Measurements from ENCODE around the gene FBXW2. TPM values are rescaled to one million over a fixed set of nuclear protein-coding genes. Genes with fewer than 3 reads are reported as not detected.
A peak's percentile ranks its signal among the peaks of the same experiment; 100 is the strongest.
"Not testable (repeated sequence)": the region's sequence is repeated elsewhere in the genome, so short reads cannot be mapped to it uniquely, and the experiment has no call there.

Gene FBXW2
- total RNA-seq, 2 experiments from 2014 or later = 70.9 to 83.3 TPM

DNA sequence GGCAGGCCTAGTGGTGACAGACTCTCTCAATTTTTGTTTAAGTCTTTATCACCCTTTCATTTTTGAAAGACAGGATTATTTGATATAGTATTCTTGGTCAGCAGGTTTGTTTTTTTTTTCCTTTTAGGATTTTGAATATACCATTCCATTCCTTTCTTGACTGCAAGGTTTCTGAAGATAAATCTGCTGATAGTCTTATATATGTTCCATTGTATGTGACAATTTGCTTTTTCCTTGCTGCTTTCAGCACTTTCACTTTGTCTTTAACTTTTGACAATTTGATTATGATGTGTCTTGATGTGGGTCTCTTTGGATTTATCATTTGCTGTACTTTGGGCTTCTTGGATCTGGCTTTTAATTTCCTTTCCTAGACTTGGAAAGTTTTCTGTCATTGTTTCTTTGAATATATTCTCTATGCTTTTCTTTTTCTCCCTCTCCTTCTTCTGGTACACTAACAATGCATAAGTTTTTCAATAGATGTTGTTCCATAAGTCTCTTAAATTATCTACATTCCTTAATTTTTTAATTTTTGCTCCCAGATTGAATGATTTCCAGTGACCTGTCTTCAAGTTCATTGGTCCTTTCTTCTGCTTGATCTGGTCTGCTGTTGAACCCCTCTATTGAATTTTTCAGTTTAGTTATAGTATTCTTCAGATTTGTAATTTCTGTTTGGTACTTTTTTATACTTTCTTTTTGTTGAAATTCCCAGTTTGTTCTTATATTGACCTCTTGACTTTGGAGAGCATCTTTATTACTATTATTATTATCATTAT lies 14.6 kb upstream of the FBXW2 start:
- H3K36me3 Mint-ChIP-seq (ENCODE audit: low read depth) = peaks cover 28% of the 10 kb centered on the region
- no peak for DNase-seq
- no peaks in the 10 kb centered on the region for H3K4me1 Mint-ChIP-seq
- no peaks in the 10 kb centered on the region for H3K27me3 Mint-ChIP-seq
- no peak overlapping the region for H3K4me3 Mint-ChIP-seq
- ChIA-PET CTCF (no interaction called here), POLR2A (no interaction called here)
- peaks cover 43% of the 10 kb centered on the region for H3K9me3 Mint-ChIP-seq
- no peak overlapping the region for H3K27ac Mint-ChIP-seq

DNA sequence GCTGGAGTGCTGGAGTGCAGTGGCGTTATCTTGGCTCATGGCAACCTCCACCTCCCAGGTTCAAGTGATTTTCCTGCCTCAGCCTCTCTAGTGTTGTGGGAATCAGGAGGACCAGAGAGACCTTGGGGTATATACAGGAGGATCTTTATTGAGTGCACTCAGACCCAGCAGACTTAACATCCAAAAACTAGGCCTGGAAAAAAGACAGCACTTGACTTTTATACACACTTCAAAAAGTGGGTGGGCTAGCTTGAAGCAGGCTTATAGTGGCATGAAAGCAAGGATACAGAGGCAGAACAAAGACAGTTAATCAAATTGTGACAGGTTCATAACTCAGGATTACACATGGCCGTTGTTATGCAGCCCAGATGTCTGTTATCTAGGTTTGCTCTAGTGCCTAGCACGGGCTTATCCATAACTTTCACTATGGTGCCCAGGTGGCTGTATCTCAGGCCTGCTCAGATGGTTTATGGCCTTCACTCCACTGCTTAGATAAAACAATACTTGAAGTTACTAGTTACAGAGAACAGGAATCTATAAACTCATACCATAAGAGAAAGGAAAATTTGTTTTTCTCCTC lies 11.7 kb upstream of the FBXW2 start:
- DNase-seq, POLR2A ChIA-PET, H3K27me3 Mint-ChIP-seq, H3K27ac Mint-ChIP-seq, H3K4me3 Mint-ChIP-seq, H3K4me1 Mint-ChIP-seq: not testable (repeated sequence)
- CTCF ChIA-PET = interaction anchor here (0.6 to 1.0 kb wide), 2 partner anchors 11 to 94 kb away, joined by 3 read pairs; partner anchors contain the start of gene FBXW2
- H3K9me3 Mint-ChIP-seq = peaks cover 38% of the 10 kb centered on the region
- H3K36me3 Mint-ChIP-seq (ENCODE audit: low read depth) = peaks cover 25% of the 10 kb centered on the region

DNA sequence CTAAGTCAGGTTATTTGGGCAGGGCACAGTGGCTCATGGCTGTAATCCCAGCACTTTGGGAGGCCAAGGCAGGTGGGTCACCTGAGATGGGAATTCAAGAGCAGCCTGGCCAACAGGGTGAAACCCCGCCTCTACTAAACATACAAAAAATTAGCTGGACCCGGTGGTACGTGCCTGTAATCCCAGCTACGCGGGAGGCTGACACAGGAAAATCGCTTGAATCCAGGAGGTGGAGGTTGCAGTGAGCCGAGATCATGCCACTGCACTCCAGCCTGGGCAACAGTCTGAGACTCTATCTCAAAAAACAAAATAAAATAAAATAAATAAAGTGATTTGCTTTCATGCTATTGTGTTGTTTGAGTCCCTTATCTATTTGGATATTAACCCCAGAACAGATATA lies 8.2 kb upstream of the FBXW2 start:
- no peaks in the 10 kb centered on the region for H3K4me1 Mint-ChIP-seq
- peaks cover 6% of the 10 kb centered on the region for H3K36me3 Mint-ChIP-seq (ENCODE audit: low read depth)
- ChIA-PET CTCF (no interaction called here), POLR2A (no interaction called here)
- H3K9me3 Mint-ChIP-seq = peaks cover 14% of the 10 kb centered on the region
- DNase-seq = no peak
- H3K4me3 Mint-ChIP-seq = no peak overlapping the region
- no peaks in the 10 kb centered on the region for H3K27me3 Mint-ChIP-seq
- no peak overlapping the region for H3K27ac Mint-ChIP-seq

DNA sequence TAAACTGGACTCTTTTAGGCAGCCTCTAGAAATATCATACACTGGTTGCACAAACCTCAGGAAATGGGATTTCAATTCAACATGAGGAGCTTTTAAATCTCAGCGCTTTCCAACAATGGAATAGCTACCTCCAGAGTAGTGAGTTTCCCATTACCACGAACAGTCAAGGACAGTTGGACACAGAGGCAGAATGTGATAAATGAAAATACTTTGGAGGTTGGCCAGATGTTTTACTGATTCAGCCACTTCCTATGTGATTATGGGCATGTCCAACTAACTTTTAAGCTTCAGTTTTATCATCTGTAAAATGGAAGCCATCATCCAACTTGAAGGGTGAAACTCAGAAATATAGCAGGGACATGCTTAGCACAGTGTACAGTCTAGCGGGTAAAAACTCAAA lies 2.1 kb downstream of the FBXW2 start:
- Mint-ChIP-seq H3K36me3 (ENCODE audit: low read depth) (peaks cover 31% of the 10 kb centered on the region), H3K27ac (peak overlapping the region; percentile 98), H3K27me3 (no peaks in the 10 kb centered on the region), H3K4me3 (peak overlapping the region; percentile 82), H3K9me3 (no peaks in the 10 kb centered on the region), H3K4me1 (peaks cover 61% of the 10 kb centered on the region)
- no peak for DNase-seq
- CTCF ChIA-PET = interaction anchor here (0.8 kb wide), 1 partner anchor 109 kb away, joined by 5 read pairs; no protein-coding TSS in a partner anchor
- POLR2A ChIA-PET = no interaction called here

DNA sequence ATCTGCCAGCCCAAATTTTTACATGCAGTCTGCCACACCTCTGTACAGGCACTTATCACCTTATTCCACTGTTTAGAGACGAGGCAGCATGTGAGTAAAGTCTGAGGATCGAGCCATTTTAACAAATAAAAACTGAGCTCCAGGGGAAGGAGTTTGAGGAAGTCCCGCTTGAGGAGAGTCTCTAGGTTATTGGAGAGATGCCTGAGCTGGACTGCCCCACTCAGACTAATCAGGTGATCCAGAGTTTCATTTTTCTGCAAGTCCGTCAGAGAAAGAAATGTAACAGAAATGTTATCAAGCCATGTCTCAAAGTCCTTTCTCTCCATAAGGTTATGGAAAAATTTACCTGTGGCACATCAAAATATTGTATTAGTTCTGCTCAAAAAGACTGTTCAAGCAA lies 5.3 kb downstream of the FBXW2 start:
- no peaks in the 10 kb centered on the region for H3K27me3 Mint-ChIP-seq
- no peak overlapping the region for H3K27ac Mint-ChIP-seq
- POLR2A ChIA-PET = interaction anchor here (0.6 kb wide), 1 partner anchor 49 kb away, joined by 3 read pairs; no protein-coding TSS in a partner anchor
- CTCF ChIA-PET = no interaction called here
- H3K4me3 Mint-ChIP-seq = no peak overlapping the region
- peaks cover 68% of the 10 kb centered on the region for H3K4me1 Mint-ChIP-seq
- peaks cover 51% of the 10 kb centered on the region for H3K36me3 Mint-ChIP-seq (ENCODE audit: low read depth)
- no peaks in the 10 kb centered on the region for H3K9me3 Mint-ChIP-seq
- DNase-seq = no peak

DNA sequence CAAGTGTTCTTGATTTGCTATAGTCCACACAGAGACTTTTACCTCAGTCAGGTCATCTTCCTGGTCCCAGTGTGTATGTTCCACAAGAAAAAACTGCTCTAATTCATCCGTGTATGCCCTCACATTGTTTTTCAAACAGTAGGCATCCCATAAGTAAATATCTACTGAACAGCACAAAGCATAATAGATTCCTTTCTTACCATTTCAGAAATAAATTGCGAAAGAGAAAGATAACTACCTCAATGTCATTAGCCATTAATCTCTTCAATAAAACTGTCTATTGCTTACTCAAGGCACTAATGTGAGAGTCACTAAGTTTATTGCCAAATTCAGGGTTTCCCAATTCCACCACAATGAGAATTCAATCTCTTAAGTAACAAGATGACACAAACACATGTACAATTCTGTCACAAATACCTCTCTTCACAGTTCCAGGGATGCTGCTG lies 9.6 kb downstream of the FBXW2 start:
- Mint-ChIP-seq H3K27me3 (no peaks in the 10 kb centered on the region), H3K36me3 (ENCODE audit: low read depth) (peaks cover 56% of the 10 kb centered on the region), H3K27ac (no peak overlapping the region), H3K4me1 (peaks cover 40% of the 10 kb centered on the region), H3K9me3 (no peaks in the 10 kb centered on the region), H3K4me3 (no peak overlapping the region)
- ChIA-PET CTCF (no interaction called here), POLR2A (no interaction called here)
- no peak for DNase-seq

DNA sequence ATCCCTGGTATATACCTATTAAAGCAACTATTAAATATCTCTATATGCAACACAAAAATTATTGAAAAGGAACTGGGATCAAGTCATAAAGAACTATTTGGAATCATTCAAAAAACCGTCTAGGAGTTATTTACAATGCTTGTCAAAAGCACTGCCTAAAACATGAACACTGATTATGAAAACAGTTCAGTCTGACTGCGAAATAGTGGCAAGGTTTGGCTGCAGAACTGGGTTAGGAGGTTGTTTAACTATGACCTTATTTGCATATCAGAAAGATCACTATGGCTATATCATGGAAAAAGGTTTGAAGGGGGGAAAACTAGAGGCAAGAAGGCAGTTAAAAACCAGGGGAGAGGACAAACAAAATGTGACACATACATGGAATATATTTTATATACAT lies 12.0 kb downstream of the FBXW2 start:
- DNase-seq = no peak
- Mint-ChIP-seq H3K27ac (no peak overlapping the region), H3K27me3 (no peaks in the 10 kb centered on the region), H3K36me3 (ENCODE audit: low read depth) (peaks cover 54% of the 10 kb centered on the region), H3K4me3 (no peak overlapping the region), H3K9me3 (no peaks in the 10 kb centered on the region), H3K4me1 (peaks cover 20% of the 10 kb centered on the region)
- CTCF ChIA-PET = interaction anchor here (1.6 kb wide), 1 partner anchor 25 kb away, joined by 8 read pairs; no protein-coding TSS in a partner anchor
- POLR2A ChIA-PET = no interaction called here

DNA sequence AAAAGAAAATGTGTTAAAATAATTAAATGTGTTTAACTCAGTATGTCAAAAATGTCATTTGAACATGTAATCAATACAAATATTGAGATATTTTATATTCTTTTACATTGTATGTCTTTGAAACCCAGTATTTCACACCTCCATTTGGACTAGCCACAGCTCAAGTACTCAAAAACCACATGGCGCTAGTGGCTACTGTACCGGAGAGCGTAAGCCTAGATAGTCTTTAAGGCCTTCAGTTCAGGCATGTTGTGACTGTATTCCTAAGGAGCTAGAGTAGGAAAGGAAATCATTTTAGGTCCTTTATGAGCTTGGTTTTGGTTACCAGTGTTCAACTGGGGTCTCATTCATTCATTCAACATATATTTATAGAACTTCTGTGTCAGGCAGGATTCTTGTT lies 12.8 kb downstream of the FBXW2 start:
- CTCF ChIA-PET = interaction anchor here (0.6 to 1.6 kb wide), 2 partner anchors 24 to 65 kb away, joined by 4 to 8 read pairs; no protein-coding TSS in a partner anchor
- H3K4me1 Mint-ChIP-seq = peaks cover 14% of the 10 kb centered on the region
- no peaks in the 10 kb centered on the region for H3K9me3 Mint-ChIP-seq

DNA sequence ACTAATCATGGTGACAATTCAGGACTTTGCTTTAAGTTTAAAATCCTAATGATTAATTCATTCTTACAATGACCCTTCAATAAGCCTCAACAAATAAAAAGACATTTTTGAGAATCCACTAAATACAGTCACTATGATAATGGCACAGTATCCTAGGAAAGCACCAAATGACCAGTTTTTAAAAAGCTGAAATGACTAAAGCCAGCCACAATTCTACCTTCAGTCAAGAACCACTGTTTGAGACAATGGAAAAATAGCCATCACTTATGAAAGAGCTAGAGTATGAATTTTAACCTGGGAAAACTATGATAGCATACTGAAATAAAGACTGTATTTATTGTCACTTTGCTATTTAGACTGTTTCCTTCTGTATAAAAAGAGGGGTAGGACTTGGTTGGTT lies 14.0 kb downstream of the FBXW2 start:
- Mint-ChIP-seq H3K27me3 (no peaks in the 10 kb centered on the region), H3K4me3 (no peak overlapping the region), H3K4me1 (peaks cover 9% of the 10 kb centered on the region), H3K36me3 (ENCODE audit: low read depth) (peaks cover 52% of the 10 kb centered on the region), H3K9me3 (no peaks in the 10 kb centered on the region), H3K27ac (no peak overlapping the region)
- ChIA-PET POLR2A (no interaction called here), CTCF (interaction anchor here (0.6 to 1.3 kb wide), 2 partner anchors 11 to 116 kb away, joined by 3 read pairs; no protein-coding TSS in a partner anchor)
- no peak for DNase-seq

More for the DNA sequence above, 12.8 kb downstream of the FBXW2 start:
- Mint-ChIP-seq H3K4me3 (no peak overlapping the region), H3K36me3 (ENCODE audit: low read depth) (peaks cover 54% of the 10 kb centered on the region), H3K27ac (no peak overlapping the region), H3K27me3 (no peaks in the 10 kb centered on the region)
- POLR2A ChIA-PET = interaction anchor here (0.7 to 0.8 kb wide), 2 partner anchors 12 to 117 kb away, joined by 3 to 5 read pairs; no protein-coding TSS in a partner anchor
- DNase-seq = no peak

DNA sequence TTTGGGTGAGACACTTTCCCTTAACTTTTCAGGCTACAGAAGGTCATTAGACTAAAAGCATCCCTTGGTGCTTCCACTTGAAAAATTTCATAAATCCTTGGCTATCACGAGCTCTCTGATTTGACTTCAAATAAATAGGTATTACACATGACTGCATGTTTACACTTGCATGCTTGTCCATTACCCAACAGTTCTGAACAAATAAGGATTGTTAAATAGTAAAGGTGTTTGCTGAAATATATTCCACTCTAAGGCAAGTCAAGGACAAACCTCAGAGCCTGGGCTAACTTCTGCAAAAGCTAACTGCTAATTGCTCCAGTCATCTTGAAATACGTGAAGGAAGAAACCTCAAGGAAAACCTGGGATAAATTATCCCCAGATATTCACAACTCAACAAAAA lies 14.5 kb downstream of the FBXW2 start:
- POLR2A ChIA-PET = no interaction called here
- no peak for DNase-seq
- no peak overlapping the region for H3K4me3 Mint-ChIP-seq
- peaks cover 4% of the 10 kb centered on the region for H3K4me1 Mint-ChIP-seq
- peaks cover 47% of the 10 kb centered on the region for H3K36me3 Mint-ChIP-seq (ENCODE audit: low read depth)
- no peaks in the 10 kb centered on the region for H3K9me3 Mint-ChIP-seq
- no peaks in the 10 kb centered on the region for H3K27me3 Mint-ChIP-seq
- CTCF ChIA-PET = interaction anchor here (1.3 kb wide), 1 partner anchor 12 kb away, joined by 3 read pairs; no protein-coding TSS in a partner anchor
- no peak overlapping the region for H3K27ac Mint-ChIP-seq

DNA sequence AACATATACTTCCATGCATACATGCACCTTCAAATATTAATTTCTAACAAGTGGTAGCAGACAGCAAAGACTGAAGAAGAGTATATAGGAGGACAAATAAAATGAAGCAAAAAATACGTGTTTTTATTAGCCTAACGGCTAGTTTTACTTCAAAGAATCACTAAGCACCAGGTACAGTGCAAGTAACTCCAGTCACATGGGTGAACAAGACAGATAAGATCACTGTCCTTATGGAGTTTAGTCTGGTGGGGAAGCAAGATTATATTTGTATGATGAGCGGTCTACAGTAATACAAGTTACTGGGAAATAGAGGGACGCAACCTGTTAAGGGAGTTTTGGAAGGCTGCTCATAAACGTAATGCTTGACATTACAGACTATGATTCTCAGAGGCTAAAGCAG lies 16.0 kb downstream of the FBXW2 start:
- H3K27ac Mint-ChIP-seq = no peak overlapping the region
- H3K36me3 Mint-ChIP-seq (ENCODE audit: low read depth) = peaks cover 50% of the 10 kb centered on the region
- no peaks in the 10 kb centered on the region for H3K27me3 Mint-ChIP-seq
- ChIA-PET CTCF (interaction anchor here (0.9 kb wide), 1 partner anchor 21 kb away, joined by 3 read pairs; no protein-coding TSS in a partner anchor), POLR2A (interaction anchor here (0.5 kb wide), 1 partner anchor 150 kb away, joined by 4 read pairs; no protein-coding TSS in a partner anchor)
- H3K4me3 Mint-ChIP-seq = no peak overlapping the region
- no peak for DNase-seq
- no peaks in the 10 kb centered on the region for H3K9me3 Mint-ChIP-seq
- peaks cover 4% of the 10 kb centered on the region for H3K4me1 Mint-ChIP-seq

DNA sequence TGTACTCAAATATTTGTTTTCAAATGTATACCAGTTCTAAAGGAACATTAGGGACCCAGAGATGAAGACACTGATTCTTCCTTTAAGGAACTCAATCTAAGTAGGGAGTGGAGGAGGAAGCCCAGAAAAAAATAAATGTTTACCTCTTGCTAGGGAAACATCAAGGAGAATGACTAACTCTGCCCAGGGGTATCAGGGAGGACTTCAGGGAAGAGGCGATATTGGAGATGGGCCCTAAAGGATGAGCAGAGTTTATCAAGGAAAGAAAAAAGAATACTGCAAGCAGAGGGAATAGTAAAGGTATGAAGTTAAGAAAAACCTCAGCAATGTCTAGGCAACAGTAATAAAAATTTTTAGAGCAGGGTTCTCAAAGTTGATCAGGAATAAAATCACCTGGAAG lies 16.4 kb downstream of the FBXW2 start:
- ChIA-PET POLR2A (interaction anchor here (0.5 kb wide), 1 partner anchor 149 kb away, joined by 4 read pairs; no protein-coding TSS in a partner anchor), CTCF (interaction anchor here (0.5 to 1.0 kb wide), 3 partner anchors 9 to 191 kb away, joined by 3 read pairs; no protein-coding TSS in a partner anchor)
- peaks cover 4% of the 10 kb centered on the region for H3K4me1 Mint-ChIP-seq
- no peak for DNase-seq
- H3K4me3 Mint-ChIP-seq = no peak overlapping the region
- no peaks in the 10 kb centered on the region for H3K9me3 Mint-ChIP-seq
- peak overlapping the region; percentile 67 for H3K27ac Mint-ChIP-seq
- H3K36me3 Mint-ChIP-seq (ENCODE audit: low read depth) = peaks cover 53% of the 10 kb centered on the region
- no peaks in the 10 kb centered on the region for H3K27me3 Mint-ChIP-seq

DNA sequence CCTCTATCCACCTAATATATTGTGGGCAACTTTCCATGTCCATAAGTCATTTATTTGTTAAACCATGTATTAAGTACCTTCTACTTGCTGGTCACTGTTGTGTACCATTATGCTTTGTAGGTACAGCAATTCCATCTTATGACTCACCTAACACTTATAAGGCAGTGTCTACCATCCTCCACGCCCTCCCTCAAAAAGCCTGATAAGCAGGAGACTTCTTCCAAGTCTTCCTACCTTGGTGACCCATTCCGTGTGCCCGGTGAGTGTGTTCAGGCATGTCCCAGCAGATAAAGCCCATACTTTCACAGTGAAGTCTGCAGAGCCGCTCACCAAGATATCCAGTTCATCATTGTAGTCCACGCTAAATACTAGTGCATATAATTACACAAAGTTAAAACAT lies 17.4 kb downstream of the FBXW2 start:
- POLR2A ChIA-PET = no interaction called here
- CTCF ChIA-PET = interaction anchor here (1.0 kb wide), 1 partner anchor 8 kb away, joined by 3 read pairs; no protein-coding TSS in a partner anchor
- no peak for DNase-seq
- peaks cover 56% of the 10 kb centered on the region for H3K36me3 Mint-ChIP-seq (ENCODE audit: low read depth)
- H3K4me3 Mint-ChIP-seq = no peak overlapping the region
- H3K27me3 Mint-ChIP-seq = no peaks in the 10 kb centered on the region
- H3K4me1 Mint-ChIP-seq = peaks cover 10% of the 10 kb centered on the region
- H3K27ac Mint-ChIP-seq = no peak overlapping the region
- no peaks in the 10 kb centered on the region for H3K9me3 Mint-ChIP-seq

Measured in activated CD4-positive, alpha-beta T cell treated with anti-CD3 and anti-CD28 coated beads, Interleukin-2, amount 10 ng/mL, durations not matched to agents 7 days and 5 days (primary cell).